Neural cell (in vitro differentiated cells): Measurements from ENCODE around the gene MIER1. TPM values are rescaled to one million over a fixed set of nuclear protein-coding genes. Genes with fewer than 3 reads are reported as not detected.

Source experiments
- H2AFZ ChIP-seq: fragments of 200-600, 300-800 bp; sonication (generic), shearing (Covaris generic); 2 replicates; pipeline ENCODE4 v1.6.0; 2014; ENCODE audit warnings: low read depth, mild to moderate bottlenecking, antibody characterized with exemption, low read length, moderate library complexity
- H3F3A ChIP-seq: fragments of 200-600 bp; shearing (Covaris generic); 2 replicates; pipeline ENCODE4 v1.6.1; 2016; ENCODE audit warnings: mild to moderate bottlenecking, moderate library complexity, mixed read lengths, antibody characterized with exemption, low read length; ENCODE audit not compliant: insufficient read depth, poor library complexity, severe bottlenecking
- H3K27ac ChIP-seq: fragments of 200-600, 300-800 bp; sonication (generic), shearing (Covaris generic); 2 replicates; pipeline ENCODE4 v1.5.1; 2014; ENCODE audit warnings: mild to moderate bottlenecking, low read length, moderate library complexity
- H3K27me3 ChIP-seq: fragments of 300-800, 200-600 bp; sonication (generic), shearing (Covaris generic); 2 replicates; pipeline ENCODE4 v1.6.0; 2014; ENCODE audit warnings: mild to moderate bottlenecking, low read depth, low read length, moderate library complexity; ENCODE audit not compliant: insufficient read depth
- H3K36me3 ChIP-seq: fragments of 300-800, 200-600 bp; sonication (generic), shearing (Covaris generic); 2 replicates; pipeline ENCODE4 v1.5.1; 2014; ENCODE audit warnings: mild to moderate bottlenecking, antibody characterized with exemption, low read length, moderate library complexity; ENCODE audit not compliant: insufficient read depth
- H3K4me2 ChIP-seq: fragments of 300-800, 200-600 bp; sonication (generic), shearing (Covaris generic); 2 replicates; pipeline ENCODE4 v1.6.0; 2014; ENCODE audit warnings: mild to moderate bottlenecking, low read length
- H3K4me3 ChIP-seq: fragments of 300-800, 200-600 bp; sonication (generic), shearing (Covaris generic); 2 replicates; pipeline ENCODE4 v1.5.1; 2014; ENCODE audit warnings: mild to moderate bottlenecking, low read length, moderate library complexity
- H3K79me2 ChIP-seq: fragments of 200-600 bp; shearing (Covaris generic); replicated peaks from 2 replicates; pipeline ENCODE4 v1.6.0; 2014; ENCODE audit warnings: mild to moderate bottlenecking, low read length, moderate library complexity; ENCODE audit not compliant: insufficient read depth
- H3K9ac ChIP-seq: fragments of 300-800, 200-600 bp; sonication (generic), shearing (Covaris generic); 2 replicates; pipeline ENCODE4 v1.6.1; 2016; ENCODE audit warnings: mild to moderate bottlenecking, low read length, mixed read lengths
- H3K9me2 ChIP-seq: fragments of 200-600 bp; shearing (Covaris generic); 2 replicates; pipeline ENCODE4 v1.6.1; 2016; ENCODE audit warnings: mild to moderate bottlenecking, low read length, mixed read lengths; ENCODE audit not compliant: insufficient read depth
- H3K9me3 ChIP-seq: fragments of 200-600, 300-800 bp; sonication (generic), shearing (Covaris generic); 2 replicates; pipeline ENCODE4 v1.6.1; 2016; ENCODE audit warnings: mild to moderate bottlenecking, mixed run types, low read length, moderate library complexity, mixed read lengths
- H4K20me1 ChIP-seq: fragments of 200-600 bp; shearing (Covaris generic); 2 replicates; pipeline ENCODE4 v1.6.1; 2016; ENCODE audit warnings: mild to moderate bottlenecking, mixed run types; ENCODE audit not compliant: insufficient read depth
- EP300 ChIP-seq: fragments of 450-650 bp; conservative IDR thresholded peaks from 2 replicates; pipeline ENCODE4 v1.6.1; 2014; ENCODE audit warnings: antibody characterized with exemption, mild to moderate bottlenecking, moderate library complexity; ENCODE audit not compliant: poor library complexity, severe bottlenecking
- EZH2 ChIP-seq: fragments of 200-600, 300-800 bp; shearing (Covaris generic), sonication (generic); IDR thresholded peaks from 2 replicates; pipeline ENCODE4 v1.6.1; 2014; ENCODE audit warnings: antibody characterized with exemption, low read length, borderline replicate concordance, mild to moderate bottlenecking; ENCODE audit not compliant: insufficient read depth, poor library complexity, severe bottlenecking
- MXI1 ChIP-seq: fragments of 450-650 bp; conservative IDR thresholded peaks from 2 replicates; pipeline ENCODE4 v1.6.1; 2014; ENCODE audit warnings: antibody characterized with exemption, mild to moderate bottlenecking; ENCODE audit not compliant: poor library complexity, severe bottlenecking
- POLR2AphosphoS5 ChIP-seq: IDR thresholded peaks from 2 replicates; pipeline ENCODE4 v1.6.1; 2012
- RAD21 ChIP-seq: fragments of 450-650 bp; conservative IDR thresholded peaks from 2 replicates; pipeline ENCODE4 v1.6.1; 2014; ENCODE audit warnings: antibody characterized with exemption, mild to moderate bottlenecking, moderate library complexity
- SMC3 ChIP-seq: fragments of 450-650 bp; conservative IDR thresholded peaks from 2 replicates; pipeline ENCODE4 v1.6.1; 2014; ENCODE audit warnings: antibody characterized with exemption, mild to moderate bottlenecking, moderate library complexity; ENCODE audit not compliant: poor library complexity
- TAF1 ChIP-seq: IDR thresholded peaks from 2 replicates; pipeline ENCODE4 v1.6.1; 2012; ENCODE audit warnings: low read depth
- polyA plus RNA-seq: library from polyadenylated mRNA; depleted of rRNA; stranded (reverse); fragments of >200 nt; gene quantifications from 2 replicates; pipeline ENCODE4 v1.2.3, GENCODE V29; 2014
- TF ChIP-seq, protein P1 (sequence below): IDR thresholded peaks from 2 replicates; pipeline ENCODE4 v1.6.1; 2012; ENCODE audit warnings: borderline replicate concordance
- TF ChIP-seq, protein P2 (sequence below): fragments of 450-650 bp; IDR thresholded peaks from 2 replicates; pipeline ENCODE4 v1.5.1; 2014; ENCODE audit warnings: antibody characterized with exemption, mild to moderate bottlenecking, moderate library complexity; ENCODE audit not compliant: poor library complexity, severe bottlenecking

The MIER1 gene
- polyA plus RNA-seq, 1 donor from 2014 or later, result 16.1 TPM

DNA sequence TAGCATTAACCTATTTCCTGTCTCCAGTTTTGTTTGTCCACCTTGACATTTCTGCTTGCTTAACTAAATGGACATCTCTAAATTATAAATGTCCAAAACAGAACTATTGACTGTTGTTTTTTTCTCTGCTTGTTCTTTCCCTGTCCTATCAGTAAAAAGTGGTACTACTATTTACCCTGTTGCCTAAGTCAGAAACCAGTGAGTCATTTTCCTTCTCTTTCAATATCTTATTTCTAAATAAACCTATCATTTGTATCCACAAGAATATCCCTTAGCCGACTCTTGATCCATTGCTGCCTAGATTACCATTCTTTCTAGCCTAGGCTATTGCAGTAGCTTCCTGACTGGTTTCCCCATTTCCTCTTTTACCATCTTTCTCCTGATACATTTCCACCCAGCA lies 22.5 kb downstream of the MIER1 start:
- Histone ChIP-seq H3F3A (no peaks in the 10 kb centered on the region), H3K27me3 (no peaks in the 10 kb centered on the region), H3K79me2 (peaks cover 6% of the 10 kb centered on the region)

DNA sequence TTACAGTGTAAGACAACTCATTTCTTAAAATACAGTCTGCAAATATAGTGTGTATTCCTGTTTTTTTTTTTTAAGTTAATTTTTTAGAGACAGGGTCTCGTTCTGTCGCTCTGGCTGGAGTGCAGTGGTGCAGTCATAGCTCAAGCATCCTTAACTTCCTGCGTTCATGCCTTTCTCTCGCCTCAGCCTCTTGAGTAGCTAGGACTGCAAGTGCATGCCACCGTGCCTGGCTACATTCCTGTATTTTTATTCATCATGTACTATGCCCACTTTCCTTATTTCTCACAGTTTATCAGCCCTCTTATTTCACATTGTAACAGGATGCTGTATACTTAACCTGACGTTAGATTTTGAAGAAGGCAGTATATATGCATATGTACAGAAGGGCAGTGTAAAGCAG lies 26.7 kb downstream of the MIER1 start:
- Histone ChIP-seq H3K9me3 (no peaks in the 10 kb centered on the region), H3K27me3 (no peaks in the 10 kb centered on the region), H3K9me2 (no peaks in the 10 kb centered on the region), H3F3A (no peaks in the 10 kb centered on the region), H3K36me3 (peaks cover 3% of the 10 kb centered on the region), H3K79me2 (no peaks in the 10 kb centered on the region), H2AFZ (no peak overlapping the region), H3K27ac (no peak overlapping the region), H3K4me3 (no peak overlapping the region), H4K20me1 (no peaks in the 10 kb centered on the region), H3K4me2 (no peak overlapping the region), H3K9ac (no peak overlapping the region)
- TF ChIP-seq EZH2, result no peak
- TF ChIP-seq RAD21, result no peak
- TF ChIP-seq, protein P1, sequence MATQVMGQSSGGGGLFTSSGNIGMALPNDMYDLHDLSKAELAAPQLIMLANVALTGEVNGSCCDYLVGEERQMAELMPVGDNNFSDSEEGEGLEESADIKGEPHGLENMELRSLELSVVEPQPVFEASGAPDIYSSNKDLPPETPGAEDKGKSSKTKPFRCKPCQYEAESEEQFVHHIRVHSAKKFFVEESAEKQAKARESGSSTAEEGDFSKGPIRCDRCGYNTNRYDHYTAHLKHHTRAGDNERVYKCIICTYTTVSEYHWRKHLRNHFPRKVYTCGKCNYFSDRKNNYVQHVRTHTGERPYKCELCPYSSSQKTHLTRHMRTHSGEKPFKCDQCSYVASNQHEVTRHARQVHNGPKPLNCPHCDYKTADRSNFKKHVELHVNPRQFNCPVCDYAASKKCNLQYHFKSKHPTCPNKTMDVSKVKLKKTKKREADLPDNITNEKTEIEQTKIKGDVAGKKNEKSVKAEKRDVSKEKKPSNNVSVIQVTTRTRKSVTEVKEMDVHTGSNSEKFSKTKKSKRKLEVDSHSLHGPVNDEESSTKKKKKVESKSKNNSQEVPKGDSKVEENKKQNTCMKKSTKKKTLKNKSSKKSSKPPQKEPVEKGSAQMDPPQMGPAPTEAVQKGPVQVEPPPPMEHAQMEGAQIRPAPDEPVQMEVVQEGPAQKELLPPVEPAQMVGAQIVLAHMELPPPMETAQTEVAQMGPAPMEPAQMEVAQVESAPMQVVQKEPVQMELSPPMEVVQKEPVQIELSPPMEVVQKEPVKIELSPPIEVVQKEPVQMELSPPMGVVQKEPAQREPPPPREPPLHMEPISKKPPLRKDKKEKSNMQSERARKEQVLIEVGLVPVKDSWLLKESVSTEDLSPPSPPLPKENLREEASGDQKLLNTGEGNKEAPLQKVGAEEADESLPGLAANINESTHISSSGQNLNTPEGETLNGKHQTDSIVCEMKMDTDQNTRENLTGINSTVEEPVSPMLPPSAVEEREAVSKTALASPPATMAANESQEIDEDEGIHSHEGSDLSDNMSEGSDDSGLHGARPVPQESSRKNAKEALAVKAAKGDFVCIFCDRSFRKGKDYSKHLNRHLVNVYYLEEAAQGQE, result no peak
- TF ChIP-seq TAF1, result no peak
- TF ChIP-seq, protein P2, sequence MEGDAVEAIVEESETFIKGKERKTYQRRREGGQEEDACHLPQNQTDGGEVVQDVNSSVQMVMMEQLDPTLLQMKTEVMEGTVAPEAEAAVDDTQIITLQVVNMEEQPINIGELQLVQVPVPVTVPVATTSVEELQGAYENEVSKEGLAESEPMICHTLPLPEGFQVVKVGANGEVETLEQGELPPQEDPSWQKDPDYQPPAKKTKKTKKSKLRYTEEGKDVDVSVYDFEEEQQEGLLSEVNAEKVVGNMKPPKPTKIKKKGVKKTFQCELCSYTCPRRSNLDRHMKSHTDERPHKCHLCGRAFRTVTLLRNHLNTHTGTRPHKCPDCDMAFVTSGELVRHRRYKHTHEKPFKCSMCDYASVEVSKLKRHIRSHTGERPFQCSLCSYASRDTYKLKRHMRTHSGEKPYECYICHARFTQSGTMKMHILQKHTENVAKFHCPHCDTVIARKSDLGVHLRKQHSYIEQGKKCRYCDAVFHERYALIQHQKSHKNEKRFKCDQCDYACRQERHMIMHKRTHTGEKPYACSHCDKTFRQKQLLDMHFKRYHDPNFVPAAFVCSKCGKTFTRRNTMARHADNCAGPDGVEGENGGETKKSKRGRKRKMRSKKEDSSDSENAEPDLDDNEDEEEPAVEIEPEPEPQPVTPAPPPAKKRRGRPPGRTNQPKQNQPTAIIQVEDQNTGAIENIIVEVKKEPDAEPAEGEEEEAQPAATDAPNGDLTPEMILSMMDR, result no peak
- TF ChIP-seq EP300, result no peak
- no peak for TF ChIP-seq SMC3

More for the DNA sequence above, 22.5 kb downstream of the MIER1 start:
- no peaks in the 10 kb centered on the region for H3K9me3 ChIP-seq
- no peak overlapping the region for H3K27ac ChIP-seq
- no peak overlapping the region for H3K4me2 ChIP-seq
- H3K9ac ChIP-seq, result no peak overlapping the region
- TF ChIP-seq EZH2 (no peak), RAD21 (no peak), SMC3 (no peak), EP300 (no peak), POLR2AphosphoS5 (no peak), TAF1 (no peak), MXI1 (no peak)
- TF ChIP-seq, protein P2, result no peak
- TF ChIP-seq, protein P1, result no peak
- no peak overlapping the region for H3K4me3 ChIP-seq
- H4K20me1 ChIP-seq, result no peaks in the 10 kb centered on the region
- H2AFZ ChIP-seq, result no peak overlapping the region
- peaks cover 4% of the 10 kb centered on the region for H3K36me3 ChIP-seq
- no peaks in the 10 kb centered on the region for H3K9me2 ChIP-seq
